AG04450 (cell line): ENCODE measurements around the gene FARP1. TPM values are rescaled to one million over a fixed set of nuclear protein-coding genes. Genes with fewer than 3 reads are reported as not detected.

Source experiments
- CTCF ChIA-PET: fragments of 300-600, 350-600 bp; formaldehyde crosslinking; extraction: SDS; loops from one replicate; lab custom pipeline; 2022; ENCODE audit warnings: antibody characterized with exemption, inconsistent platforms; lab: Charles Lee
- POLR2A ChIA-PET: fragments of 350-600 bp; formaldehyde crosslinking; extraction: SDS; loops from one replicate; lab custom pipeline; 2021; ENCODE audit warnings: antibody characterized with exemption, inconsistent platforms; lab: Yijun Ruan, JAX
- DNase-seq: peaks from one replicate; pipeline ENCODE4 v3.0.0-alpha.2; 2011; ENCODE audit warnings: low read depth, low spot score
- H3K27ac ChIP-seq: one replicate; pipeline ENCODE4 v1.5.1; 2012; ENCODE audit warnings: low read depth, low read length, control low read depth
- H3K27me3 ChIP-seq: one replicate; pipeline ENCODE4 v1.6.0; 2012; ENCODE audit warnings: low read length; ENCODE audit not compliant: control insufficient read depth, insufficient read depth
- H3K4me3 ChIP-seq: 2 replicates; pipeline ENCODE4 v1.5.1; 2011; ENCODE audit warnings: mild to moderate bottlenecking, low read depth, low read length, control low read depth
- H3K9me3 ChIP-seq: 2 replicates; pipeline ENCODE4 v1.5.1; 2012; ENCODE audit warnings: low read length; ENCODE audit not compliant: control insufficient read depth, insufficient read depth
- polyA plus RNA-seq: library from polyadenylated mRNA; depleted of rRNA; stranded (reverse); fragments of >200 nt; gene quantifications from 2 replicates; pipeline ENCODE4 v1.2.3, GENCODE V29; 2011
- TF ChIP-seq, protein P1 (sequence below): IDR thresholded peaks from 2 replicates; pipeline ENCODE4 v1.5.1; 2011; ENCODE audit warnings: low read depth, low read length, control low read depth, inconsistent platforms

FARP1 gene
- polyA plus RNA-seq, 1 experiment = 76.4 TPM

DNA sequence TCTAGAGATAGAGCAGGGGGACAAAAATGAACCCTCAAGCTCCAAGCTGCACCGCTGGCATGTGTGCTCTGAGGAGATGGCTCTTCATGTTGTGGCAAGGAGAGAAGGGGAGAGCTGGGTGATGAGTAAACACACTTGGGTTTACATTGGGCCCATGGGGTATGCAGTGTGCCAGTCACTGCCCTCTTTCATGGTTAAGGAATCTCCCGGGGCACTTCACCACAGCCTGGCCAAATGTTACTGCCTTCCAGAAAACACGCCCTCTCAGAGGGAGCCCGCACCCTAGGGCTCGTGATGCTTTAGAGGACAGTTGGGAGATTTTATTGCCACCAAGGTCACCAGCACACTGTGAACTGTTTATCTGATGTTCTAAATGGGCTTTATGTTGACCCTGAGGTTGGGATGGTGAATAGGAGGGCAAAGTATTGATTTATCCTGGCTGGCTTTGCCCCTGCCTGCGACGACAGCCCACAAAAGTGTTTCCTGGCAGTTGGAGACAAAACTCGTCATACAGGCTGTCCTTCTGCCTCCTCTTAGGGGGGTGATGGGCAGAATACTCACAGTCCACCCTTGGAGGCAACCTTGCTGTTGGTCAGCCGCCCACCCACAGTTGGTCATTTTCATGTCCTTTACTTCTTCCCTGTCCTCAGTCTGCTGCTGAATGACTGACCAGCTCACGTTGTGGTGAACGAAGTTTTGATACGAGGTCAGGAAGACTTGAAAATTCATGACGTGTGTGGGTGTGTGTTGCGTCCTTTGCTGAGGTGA lies 277.1 kb downstream of the FARP1 start:
- Histone ChIP-seq H3K9me3 (peaks cover 8% of the 10 kb centered on the region; the same call in 1 of the 2 replicates), H3K27ac (no peak overlapping the region), H3K27me3 (no peaks in the 10 kb centered on the region), H3K4me3 (no peak overlapping the region)
- TF ChIP-seq, protein P1, sequence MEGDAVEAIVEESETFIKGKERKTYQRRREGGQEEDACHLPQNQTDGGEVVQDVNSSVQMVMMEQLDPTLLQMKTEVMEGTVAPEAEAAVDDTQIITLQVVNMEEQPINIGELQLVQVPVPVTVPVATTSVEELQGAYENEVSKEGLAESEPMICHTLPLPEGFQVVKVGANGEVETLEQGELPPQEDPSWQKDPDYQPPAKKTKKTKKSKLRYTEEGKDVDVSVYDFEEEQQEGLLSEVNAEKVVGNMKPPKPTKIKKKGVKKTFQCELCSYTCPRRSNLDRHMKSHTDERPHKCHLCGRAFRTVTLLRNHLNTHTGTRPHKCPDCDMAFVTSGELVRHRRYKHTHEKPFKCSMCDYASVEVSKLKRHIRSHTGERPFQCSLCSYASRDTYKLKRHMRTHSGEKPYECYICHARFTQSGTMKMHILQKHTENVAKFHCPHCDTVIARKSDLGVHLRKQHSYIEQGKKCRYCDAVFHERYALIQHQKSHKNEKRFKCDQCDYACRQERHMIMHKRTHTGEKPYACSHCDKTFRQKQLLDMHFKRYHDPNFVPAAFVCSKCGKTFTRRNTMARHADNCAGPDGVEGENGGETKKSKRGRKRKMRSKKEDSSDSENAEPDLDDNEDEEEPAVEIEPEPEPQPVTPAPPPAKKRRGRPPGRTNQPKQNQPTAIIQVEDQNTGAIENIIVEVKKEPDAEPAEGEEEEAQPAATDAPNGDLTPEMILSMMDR = no peak
- POLR2A ChIA-PET = interaction anchor here (0.7 kb wide), 1 partner anchor 145 kb away, joined by 4 read pairs; no protein-coding TSS in a partner anchor
- no peak for DNase-seq
- CTCF ChIA-PET = no interaction called here

DNA sequence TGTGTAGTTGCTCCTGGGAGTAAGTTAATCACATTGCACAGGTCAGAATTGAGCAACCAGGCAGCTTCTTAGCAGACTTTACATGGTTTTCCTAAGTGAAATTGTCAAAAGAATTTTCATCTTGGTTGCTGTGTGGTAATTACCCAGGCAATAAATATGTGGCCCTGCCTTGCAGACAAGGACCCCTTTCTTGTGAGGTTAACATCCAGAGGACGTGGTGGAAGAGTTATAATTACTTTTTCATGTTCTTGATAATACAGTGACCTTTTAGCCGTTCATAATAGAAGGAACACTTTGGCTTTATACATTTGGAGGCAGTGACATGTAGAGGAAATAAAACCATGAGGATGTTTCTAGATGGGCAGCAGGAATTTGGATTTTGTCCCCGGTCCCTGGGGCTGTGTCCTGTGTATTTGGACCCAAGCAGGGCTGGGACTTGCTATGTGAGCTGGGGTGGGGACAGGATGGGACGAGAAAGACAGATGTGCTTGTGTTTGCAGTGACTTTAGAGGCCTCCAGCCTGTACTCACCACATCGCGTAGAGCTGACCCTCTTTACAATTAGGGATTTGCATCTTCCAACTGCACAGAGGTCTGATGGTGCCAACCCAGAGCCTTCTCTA lies 277.8 kb downstream of the FARP1 start:
- no peak overlapping the region for H3K27ac ChIP-seq
- H3K4me3 ChIP-seq = no peak overlapping the region
- DNase-seq = no peak
- H3K9me3 ChIP-seq = peaks cover 8% of the 10 kb centered on the region; the same call in 1 of the 2 replicates
- TF ChIP-seq, protein P1 = no peak
- no peaks in the 10 kb centered on the region for H3K27me3 ChIP-seq
- CTCF ChIA-PET = no interaction called here
- POLR2A ChIA-PET = no interaction called here

DNA sequence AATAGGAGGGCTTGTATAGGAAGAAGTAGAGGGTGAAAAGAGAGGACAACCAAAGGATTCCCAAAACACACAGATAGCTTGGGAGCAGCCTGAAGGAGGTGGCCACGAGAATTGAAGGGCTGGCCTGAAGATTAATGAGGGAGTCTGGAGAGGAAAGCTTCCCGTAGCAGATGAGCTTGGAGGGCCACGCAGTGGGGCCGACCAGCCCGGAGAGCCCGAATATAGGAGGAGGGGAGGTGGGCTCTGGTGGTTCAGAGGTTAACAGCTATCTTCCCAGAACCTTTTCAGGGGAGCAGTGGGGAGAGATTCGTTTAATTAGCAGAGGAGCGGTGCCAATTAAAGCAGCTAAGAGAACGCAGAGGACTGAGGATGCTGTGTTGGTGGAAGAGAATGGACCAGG lies 279.2 kb downstream of the FARP1 start:
- H3K27ac ChIP-seq = no peak overlapping the region
- H3K27me3 ChIP-seq = no peaks in the 10 kb centered on the region
- CTCF ChIA-PET = no interaction called here
- DNase-seq = no peak
- POLR2A ChIA-PET = no interaction called here
- H3K9me3 ChIP-seq = peaks cover under 1% of the 10 kb centered on the region; the same call in 1 of the 2 replicates
- TF ChIP-seq, protein P1 = no peak
- no peak overlapping the region for H3K4me3 ChIP-seq

DNA sequence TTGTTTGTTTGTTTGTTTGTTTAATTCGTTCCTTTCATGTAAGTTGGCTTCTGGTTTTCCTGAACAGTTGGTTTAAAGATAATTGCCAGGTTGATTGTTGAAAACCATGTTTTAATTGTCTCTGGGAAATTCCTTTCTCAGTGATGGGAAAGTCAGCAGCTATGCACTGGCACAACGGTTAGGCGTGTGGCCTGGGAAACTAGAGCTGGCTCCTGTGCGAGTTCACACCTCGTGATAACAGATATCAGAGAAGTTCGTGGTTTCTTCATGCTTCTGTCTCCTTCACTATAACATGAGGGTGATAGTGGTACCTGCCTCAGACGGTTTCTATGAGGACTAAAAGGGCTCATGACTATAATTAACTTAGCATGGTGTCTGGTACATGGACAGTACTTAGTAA lies 280.5 kb downstream of the FARP1 start:
- no peak for DNase-seq
- TF ChIP-seq, protein P1 = no peak
- Histone ChIP-seq H3K27me3 (no peaks in the 10 kb centered on the region), H3K27ac (no peak overlapping the region), H3K4me3 (no peak overlapping the region), H3K9me3 (no peaks in the 10 kb centered on the region)
- CTCF ChIA-PET = no interaction called here
- POLR2A ChIA-PET = interaction anchor here (0.5 kb wide), 1 partner anchor 321 kb away, joined by 6 read pairs; no protein-coding TSS in a partner anchor
